HG03521 (cell line): ENCODE data around the gene CCR9.

Source experiments
- ATAC-seq: cut with Tn5 transposase; IDR thresholded peaks from one replicate; pipeline ENCODE4 v1.9.1; 2021; ENCODE audit warnings: mild to moderate bottlenecking, moderate library complexity; ENCODE audit not compliant: unreplicated experiment

The CCR9 gene

DNA sequence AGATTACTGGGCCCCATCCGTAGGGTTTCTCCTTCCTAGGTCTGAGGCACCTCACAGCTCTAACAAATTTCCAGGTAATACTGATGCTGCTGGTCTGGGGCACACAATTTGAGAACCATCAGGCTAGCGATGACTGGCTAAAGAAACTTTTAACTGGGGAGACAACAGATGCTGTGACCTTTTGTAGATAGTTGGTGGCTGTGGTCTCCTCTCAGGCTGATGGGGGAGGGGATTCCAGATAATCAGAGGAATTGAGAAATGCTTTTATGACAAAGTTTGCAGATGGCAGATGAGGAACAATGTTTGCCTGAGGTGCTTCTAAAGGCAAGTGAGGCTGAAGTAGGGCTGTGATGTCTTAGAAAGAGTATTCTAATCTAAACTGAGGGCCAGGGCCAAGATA, 13.8 kb upstream of the CCR9 start:
- ATAC-seq = no peak

GRCh38 chr3:45873036-45873435, 13.3 kb upstream of the CCR9 start:
- no peak for ATAC-seq

- ATAC-seq = no peak
These were observed 12.7 kb upstream of the CCR9 start for GRCh38 chr3:45873638-45874037.

GRCh38 chr3:45874677-45875346, 11.5 kb upstream of the CCR9 start:
- ATAC-seq = no peak

- no peak for ATAC-seq
These were observed 8.2 kb upstream of the CCR9 start for GRCh38 chr3:45878124-45878523.

DNA sequence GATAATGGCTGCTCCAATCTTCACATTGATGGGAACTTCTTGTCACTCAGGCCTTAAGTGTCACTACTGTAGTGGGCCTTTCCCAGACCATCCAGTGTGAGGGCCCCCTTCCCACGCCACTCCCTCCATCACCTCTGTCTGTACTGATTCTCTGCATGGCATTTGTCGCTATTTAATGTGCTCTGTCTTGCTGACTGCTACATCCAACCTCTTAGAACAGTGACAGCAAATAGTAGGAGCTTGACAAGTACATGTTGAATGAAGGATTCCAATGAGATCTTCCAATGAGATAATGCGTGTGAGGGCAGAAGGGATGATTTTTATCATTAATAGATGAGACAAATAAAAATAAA, 5.6 kb upstream of the CCR9 start:
- ATAC-seq = no peak

- ATAC-seq = no peak
These were observed 5.0 kb upstream of the CCR9 start for GRCh38 chr3:45881078-45882022.

GRCh38 chr3:45884368-45885201, 1.8 kb upstream of the CCR9 start:
- no peak for ATAC-seq

- no peak for ATAC-seq
These were observed 942 bp downstream of the CCR9 start for GRCh38 chr3:45887285-45887684.

- no peak for ATAC-seq
These were observed 1.6 kb downstream of the CCR9 start for GRCh38 chr3:45887759-45888511.

GRCh38 chr3:45889337-45889736, 3.0 kb downstream of the CCR9 start:
- ATAC-seq = no peak

DNA sequence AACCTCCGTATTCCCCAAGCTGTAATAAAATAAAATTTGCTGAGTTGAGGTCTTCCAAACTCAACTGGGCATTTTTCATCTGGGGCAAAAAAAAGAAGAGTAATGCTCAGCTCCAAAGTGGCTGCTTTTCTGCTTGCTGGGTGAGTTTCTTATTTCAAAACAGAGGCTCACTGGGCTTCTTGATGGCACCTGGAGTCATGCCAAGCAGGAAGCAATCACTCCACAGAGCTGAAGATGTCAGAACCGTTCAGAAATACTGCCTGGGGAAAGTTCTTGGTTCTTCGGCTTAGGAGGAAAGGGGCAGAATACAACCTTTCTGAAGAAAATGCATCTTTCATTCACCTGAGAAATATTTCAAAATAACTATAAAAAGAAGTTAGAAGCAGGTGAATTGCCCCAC, 4.1 kb downstream of the CCR9 start:
- no peak for ATAC-seq

- no peak for ATAC-seq
These were observed 5.8 kb downstream of the CCR9 start for GRCh38 chr3:45892161-45892560.

DNA sequence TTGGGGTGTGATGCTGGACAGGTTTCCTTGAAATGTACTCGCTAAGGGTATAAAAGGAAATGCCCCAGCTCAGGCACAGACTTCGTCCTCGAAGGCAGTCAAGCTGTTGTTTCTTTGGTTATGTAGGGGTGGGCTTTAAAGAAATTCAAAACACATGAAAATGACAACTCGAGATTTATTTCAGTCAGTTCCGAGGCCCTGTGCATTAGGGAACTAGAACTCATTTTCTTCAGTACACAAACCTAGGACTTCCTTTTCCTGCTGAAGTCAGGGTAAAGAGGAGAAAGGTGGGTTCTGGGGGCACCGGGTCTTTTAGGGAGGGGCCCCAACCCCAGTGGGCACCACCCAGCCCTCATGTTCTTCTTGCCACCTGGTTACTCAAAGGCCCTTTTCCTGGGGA, 7.7 kb downstream of the CCR9 start:
- ATAC-seq = no peak

- ATAC-seq = no peak
These were observed 9.5 kb downstream of the CCR9 start for GRCh38 chr3:45895686-45896468.

DNA sequence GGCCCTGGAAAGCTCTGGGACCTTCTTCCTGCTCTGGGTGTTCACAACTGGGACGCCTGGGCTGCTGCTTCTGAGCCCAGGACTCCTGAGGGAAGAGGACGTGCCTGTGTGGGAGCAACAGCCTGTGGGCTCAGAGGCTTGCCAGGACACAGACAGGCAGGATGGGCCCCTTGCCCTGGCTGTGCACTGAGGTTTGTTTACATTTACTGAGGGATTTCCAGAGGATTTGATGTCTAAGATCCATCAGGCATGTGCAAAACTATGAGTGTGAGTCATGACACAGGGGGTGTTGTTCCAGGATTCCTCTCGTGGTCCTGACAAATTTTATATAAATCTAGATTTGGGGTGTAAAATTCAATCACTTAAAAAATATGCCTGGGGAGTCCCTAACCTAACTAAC, 10.6 kb downstream of the CCR9 start:
- ATAC-seq = no peak

DNA sequence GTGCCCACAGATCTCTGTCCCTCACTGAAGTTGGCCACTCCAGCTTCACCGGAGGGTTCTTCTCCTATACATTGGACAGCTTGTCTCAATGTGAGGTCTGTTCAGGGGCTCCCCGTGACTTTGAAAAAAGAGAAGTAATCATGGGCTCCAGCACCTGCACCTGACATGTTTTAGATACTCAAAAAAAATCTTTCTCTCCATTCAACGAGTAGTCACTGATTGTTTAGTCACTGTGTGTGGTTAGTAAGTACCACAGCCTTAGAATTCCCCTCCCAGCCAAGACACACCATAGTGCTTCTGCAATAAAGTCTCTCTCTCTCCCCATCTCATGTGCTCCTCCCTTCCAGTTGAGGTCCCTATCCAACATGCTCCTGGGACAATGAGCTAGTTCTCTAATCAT, 18.6 kb downstream of the CCR9 start:
- no peak for ATAC-seq

DNA sequence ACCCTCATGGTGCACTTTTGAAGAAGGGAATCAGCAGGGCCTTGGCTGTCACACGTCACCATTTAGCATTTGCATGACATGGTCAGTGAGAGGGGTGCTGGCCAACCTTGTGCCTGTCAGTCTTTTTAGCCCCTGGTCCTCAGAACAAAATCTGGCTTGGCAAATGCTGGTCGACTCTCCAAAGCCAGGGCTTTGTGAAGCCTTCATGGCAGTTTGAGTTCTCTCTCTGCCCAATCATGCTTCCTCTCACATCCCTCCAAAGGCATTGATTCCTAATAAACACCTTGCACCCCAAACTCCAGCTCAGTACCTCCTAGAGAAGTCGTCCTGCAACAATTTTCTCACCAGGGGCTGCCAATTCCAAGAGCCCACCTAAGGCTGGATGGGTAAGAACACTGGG, 19.4 kb downstream of the CCR9 start:
- no peak for ATAC-seq

- ATAC-seq = no peak
These were observed 20.5 kb downstream of the CCR9 start for GRCh38 chr3:45906681-45907407.
